GM19043 (cell line): Measurements from ENCODE around the gene CADM4.
"Not testable (repeated sequence)": the region's sequence is repeated elsewhere in the genome, so short reads cannot be mapped to it uniquely, and the experiment has no call there.

Source experiments
- ATAC-seq: cut with Tn5 transposase; IDR thresholded peaks from one replicate; pipeline ENCODE4 v1.9.1; 2021; ENCODE audit warnings: low read depth; ENCODE audit not compliant: unreplicated experiment

CADM4 gene

GRCh38 chr19:43664018-43664417, 24.4 kb upstream of the CADM4 start:
- no peak for ATAC-seq

GRCh38 chr19:43662487-43662886, 22.8 kb upstream of the CADM4 start:
- ATAC-seq: no peak

- no peak for ATAC-seq
Measured at GRCh38 chr19:43660971-43661360, 21.3 kb upstream of the CADM4 start.

GRCh38 chr19:43660301-43660970, 20.8 kb upstream of the CADM4 start:
- no peak for ATAC-seq

- ATAC-seq: no peak
Measured at GRCh38 chr19:43658494-43658893, 18.8 kb upstream of the CADM4 start.

GRCh38 chr19:43658001-43658400, 18.4 kb upstream of the CADM4 start:
- no peak for ATAC-seq

- no peak for ATAC-seq
Measured at GRCh38 chr19:43656436-43656835, 16.8 kb upstream of the CADM4 start.

GRCh38 chr19:43652546-43652874, 12.9 kb upstream of the CADM4 start:
- ATAC-seq: no peak

- ATAC-seq: no peak
Measured at GRCh38 chr19:43651758-43652545, 12.3 kb upstream of the CADM4 start.

- not testable (repeated sequence) for ATAC-seq
Measured at GRCh38 chr19:43650276-43650675, 10.6 kb upstream of the CADM4 start.

GRCh38 chr19:43649514-43649913, 9.9 kb upstream of the CADM4 start:
- no peak for ATAC-seq

- ATAC-seq: no peak
Measured at GRCh38 chr19:43648633-43649032, 9.0 kb upstream of the CADM4 start.

GRCh38 chr19:43644181-43644580, 4.5 kb upstream of the CADM4 start:
- no peak for ATAC-seq

- ATAC-seq: no peak
Measured at GRCh38 chr19:43643326-43643725, 3.7 kb upstream of the CADM4 start.

GRCh38 chr19:43642531-43642930, 2.9 kb upstream of the CADM4 start:
- ATAC-seq: no peak

GRCh38 chr19:43641333-43641732, 1.7 kb upstream of the CADM4 start:
- no peak for ATAC-seq

GRCh38 chr19:43640424-43640757, 741 bp upstream of the CADM4 start:
- ATAC-seq: no peak

GRCh38 chr19:43638995-43639518, 593 bp downstream of the CADM4 start:
- ATAC-seq: no peak

GRCh38 chr19:43638214-43638994, 1.2 kb downstream of the CADM4 start:
- ATAC-seq: no peak

GRCh38 chr19:43636121-43636683, 3.4 kb downstream of the CADM4 start:
- no peak for ATAC-seq

- ATAC-seq: not testable (repeated sequence)
Measured at GRCh38 chr19:43635561-43635940, 4.1 kb downstream of the CADM4 start.
